ENCODE measurements around the gene TRIM46.

DNA sequence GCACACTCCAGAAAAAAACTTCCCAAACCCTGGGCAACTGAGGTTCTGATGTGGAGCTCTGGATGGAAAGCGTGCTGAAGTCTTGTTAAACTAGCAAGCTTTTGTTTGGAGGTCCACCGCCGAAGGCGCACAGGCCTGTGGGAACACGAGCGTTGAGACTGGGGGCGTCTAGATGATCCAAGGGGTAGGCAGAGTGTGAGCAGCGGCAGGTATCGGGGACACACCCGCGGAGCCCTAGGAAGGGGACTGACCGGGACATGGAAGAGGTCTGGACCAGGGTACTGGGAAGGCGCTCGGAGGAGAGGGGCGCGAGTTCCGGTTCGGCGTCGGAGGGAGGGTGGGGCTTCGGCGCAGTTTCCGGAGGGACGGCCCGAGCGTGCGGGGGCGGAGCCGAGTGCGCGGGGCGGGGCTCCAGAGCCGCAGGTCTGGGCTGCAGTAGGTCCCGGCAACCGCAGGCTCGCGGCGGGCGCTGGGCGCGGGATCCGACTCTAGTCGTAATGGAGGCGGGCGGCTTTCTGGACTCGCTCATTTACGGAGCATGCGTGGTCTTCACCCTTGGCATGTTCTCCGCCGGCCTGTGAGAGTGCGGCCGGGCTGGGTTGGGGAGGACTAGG, 38.1 kb upstream of the TRIM46 start, which contains the start of gene SLC50A1:
- TF ChIP-seq, protein P1, sequence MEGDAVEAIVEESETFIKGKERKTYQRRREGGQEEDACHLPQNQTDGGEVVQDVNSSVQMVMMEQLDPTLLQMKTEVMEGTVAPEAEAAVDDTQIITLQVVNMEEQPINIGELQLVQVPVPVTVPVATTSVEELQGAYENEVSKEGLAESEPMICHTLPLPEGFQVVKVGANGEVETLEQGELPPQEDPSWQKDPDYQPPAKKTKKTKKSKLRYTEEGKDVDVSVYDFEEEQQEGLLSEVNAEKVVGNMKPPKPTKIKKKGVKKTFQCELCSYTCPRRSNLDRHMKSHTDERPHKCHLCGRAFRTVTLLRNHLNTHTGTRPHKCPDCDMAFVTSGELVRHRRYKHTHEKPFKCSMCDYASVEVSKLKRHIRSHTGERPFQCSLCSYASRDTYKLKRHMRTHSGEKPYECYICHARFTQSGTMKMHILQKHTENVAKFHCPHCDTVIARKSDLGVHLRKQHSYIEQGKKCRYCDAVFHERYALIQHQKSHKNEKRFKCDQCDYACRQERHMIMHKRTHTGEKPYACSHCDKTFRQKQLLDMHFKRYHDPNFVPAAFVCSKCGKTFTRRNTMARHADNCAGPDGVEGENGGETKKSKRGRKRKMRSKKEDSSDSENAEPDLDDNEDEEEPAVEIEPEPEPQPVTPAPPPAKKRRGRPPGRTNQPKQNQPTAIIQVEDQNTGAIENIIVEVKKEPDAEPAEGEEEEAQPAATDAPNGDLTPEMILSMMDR (IDR thresholded peaks at IDR 0.05; ENCODE audit: low read length): no peak
- TF ChIP-seq EZH2 (optimal IDR thresholded peaks at IDR 0.05; ENCODE audit: low read depth, low read length) (no peak), EZH2phosphoT487 (IDR thresholded peaks at IDR 0.05; ENCODE audit: low read length) (no peak)
